Upper lobe of left lung (tissue), 4 donors: Measurements from ENCODE around the gene ARMC12.

Source experiments
- EP300 ChIP-seq, 4 donors: sonication (generic); formaldehyde crosslinking; IDR thresholded peaks; one replicate each; pipeline ENCODE4 v1.5.1; 2017; ENCODE audit warnings: antibody characterized with exemption in 4 of 4, control low read depth in 2 of 4
- POLR2A ChIP-seq, 4 donors: fragments of 450-650 bp; IDR thresholded peaks; one replicate each; pipeline ENCODE4 v1.5.1; 2016 to 2017; ENCODE audit warnings: antibody characterized with exemption in 4 of 4, mild to moderate bottlenecking in 2 of 4
- TF ChIP-seq, protein P1 (sequence below), 6 experiments: fragments of 450-650 bp in 4 of 6; fragments of 200-600 bp in 2 of 6; sonication (generic) in 2 of 6; IDR thresholded peaks; one replicate each; pipeline ENCODE4 v1.5.1; 2016 to 2019; ENCODE audit warnings: antibody characterized with exemption in 6 of 6

DNA sequence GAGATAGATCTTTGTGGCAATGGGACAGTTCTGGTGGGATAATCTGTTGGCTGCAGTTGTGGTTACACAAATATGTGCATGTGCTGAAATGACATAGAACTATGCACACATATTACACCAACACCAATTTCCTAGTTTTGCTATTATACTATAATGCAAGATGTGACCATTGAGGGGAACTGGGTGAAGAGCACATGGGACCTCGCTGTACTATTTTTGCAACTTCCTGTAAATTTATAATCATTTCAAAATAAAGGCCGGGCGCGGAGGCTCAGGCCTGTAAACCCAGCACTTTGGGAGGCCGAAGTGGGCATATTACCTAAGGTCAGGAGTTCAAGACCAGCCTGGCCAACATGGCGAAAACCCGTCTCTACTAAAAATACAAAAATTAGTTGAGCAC is 8.7 kb downstream of the ARMC12 start:
- no peak for TF ChIP-seq POLR2A (IDR thresholded peaks at IDR 0.05)
- TF ChIP-seq EP300 (IDR thresholded peaks at IDR 0.05), result no peak
- TF ChIP-seq, protein P1, sequence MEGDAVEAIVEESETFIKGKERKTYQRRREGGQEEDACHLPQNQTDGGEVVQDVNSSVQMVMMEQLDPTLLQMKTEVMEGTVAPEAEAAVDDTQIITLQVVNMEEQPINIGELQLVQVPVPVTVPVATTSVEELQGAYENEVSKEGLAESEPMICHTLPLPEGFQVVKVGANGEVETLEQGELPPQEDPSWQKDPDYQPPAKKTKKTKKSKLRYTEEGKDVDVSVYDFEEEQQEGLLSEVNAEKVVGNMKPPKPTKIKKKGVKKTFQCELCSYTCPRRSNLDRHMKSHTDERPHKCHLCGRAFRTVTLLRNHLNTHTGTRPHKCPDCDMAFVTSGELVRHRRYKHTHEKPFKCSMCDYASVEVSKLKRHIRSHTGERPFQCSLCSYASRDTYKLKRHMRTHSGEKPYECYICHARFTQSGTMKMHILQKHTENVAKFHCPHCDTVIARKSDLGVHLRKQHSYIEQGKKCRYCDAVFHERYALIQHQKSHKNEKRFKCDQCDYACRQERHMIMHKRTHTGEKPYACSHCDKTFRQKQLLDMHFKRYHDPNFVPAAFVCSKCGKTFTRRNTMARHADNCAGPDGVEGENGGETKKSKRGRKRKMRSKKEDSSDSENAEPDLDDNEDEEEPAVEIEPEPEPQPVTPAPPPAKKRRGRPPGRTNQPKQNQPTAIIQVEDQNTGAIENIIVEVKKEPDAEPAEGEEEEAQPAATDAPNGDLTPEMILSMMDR (IDR thresholded peaks at IDR 0.05), result no peak
